Stimulated activated CD8-positive, alpha-beta memory T cell treated with anti-CD3 and anti-CD28 coated beads, Interleukin-2, amount 100 ng/mL, for 1 hour (primary cell): ENCODE measurements around the gene PTGS2.

ENCODE experiments used
- DNase-seq, 2 donors: peaks; one replicate each; pipeline ENCODE4 v3.0.0-alpha.2; 2020; ENCODE audit warnings: low read depth in 2 of 2

Gene PTGS2

GRCh38 chr1:186680245-186681061 is at the start of gene PTGS2:
TSS of gene PTGS2 (minus strand) at chr1:186680423. CDS start at chr1:186680290, 133 bp downstream.
- no peak for DNase-seq

GRCh38 chr1:186722711-186723309 is 42.6 kb upstream of the PTGS2 start:
- DNase-seq, result no peak

DNA sequence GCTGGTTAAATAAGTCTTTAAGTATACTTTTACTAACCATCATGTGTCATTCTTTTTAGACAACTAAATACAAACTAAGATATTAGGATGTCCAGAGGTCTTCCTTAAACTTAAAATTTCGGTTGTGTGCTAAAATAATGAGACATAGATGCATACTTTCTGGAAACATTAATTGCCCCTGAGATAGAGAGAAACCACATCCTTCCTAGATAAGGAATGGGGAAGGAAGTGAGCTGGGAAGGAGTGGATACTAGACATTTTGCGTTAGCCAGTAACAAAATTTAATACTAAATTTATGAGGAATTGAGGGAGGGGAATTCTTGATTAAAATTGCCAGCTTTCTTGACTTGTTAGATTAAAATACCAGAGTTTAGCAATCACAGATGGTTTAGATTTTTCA is 37.1 kb upstream of the PTGS2 start:
- no peak for DNase-seq

GRCh38 chr1:186715887-186716809 is 35.9 kb upstream of the PTGS2 start:
- no peak for DNase-seq

DNA sequence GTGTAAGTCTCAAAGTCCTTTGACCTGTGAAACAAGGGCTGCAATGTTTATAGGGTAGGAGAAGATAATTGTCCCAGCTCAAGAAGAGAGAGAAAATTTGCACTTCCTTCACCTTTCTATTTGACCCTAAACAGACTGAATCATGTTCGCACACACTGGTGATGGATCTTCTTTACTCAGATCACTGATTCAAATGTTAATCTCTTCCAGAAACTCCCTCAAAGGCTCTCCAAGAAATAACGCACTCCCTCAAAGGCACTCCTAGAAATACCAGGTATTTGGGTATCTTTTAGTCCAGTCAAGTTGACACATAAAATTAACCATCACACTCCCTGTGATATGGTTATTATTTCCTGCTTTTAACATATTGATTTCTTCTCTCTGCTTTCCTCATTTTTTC is 30.5 kb upstream of the PTGS2 start:
- DNase-seq, result no peak

DNA sequence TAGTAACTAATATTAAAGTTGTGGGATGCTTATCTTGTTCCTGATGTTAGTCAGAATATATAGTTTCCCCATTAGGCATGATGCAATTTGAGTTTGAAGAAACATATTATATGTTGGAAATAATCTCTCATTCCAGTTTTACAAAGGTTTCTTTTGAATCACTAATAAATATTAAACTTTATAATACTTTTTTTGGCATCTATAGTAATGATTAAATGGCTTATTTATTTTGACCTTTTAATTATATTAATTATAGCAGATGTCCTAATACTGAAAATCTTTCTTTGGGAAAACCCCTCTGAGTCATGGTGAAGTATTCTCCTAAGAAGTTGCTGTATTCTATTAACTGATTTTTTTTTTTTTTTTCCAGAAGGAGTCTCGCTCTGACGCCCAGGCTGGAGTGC is 28.5 kb upstream of the PTGS2 start:
- DNase-seq, result no peak

DNA sequence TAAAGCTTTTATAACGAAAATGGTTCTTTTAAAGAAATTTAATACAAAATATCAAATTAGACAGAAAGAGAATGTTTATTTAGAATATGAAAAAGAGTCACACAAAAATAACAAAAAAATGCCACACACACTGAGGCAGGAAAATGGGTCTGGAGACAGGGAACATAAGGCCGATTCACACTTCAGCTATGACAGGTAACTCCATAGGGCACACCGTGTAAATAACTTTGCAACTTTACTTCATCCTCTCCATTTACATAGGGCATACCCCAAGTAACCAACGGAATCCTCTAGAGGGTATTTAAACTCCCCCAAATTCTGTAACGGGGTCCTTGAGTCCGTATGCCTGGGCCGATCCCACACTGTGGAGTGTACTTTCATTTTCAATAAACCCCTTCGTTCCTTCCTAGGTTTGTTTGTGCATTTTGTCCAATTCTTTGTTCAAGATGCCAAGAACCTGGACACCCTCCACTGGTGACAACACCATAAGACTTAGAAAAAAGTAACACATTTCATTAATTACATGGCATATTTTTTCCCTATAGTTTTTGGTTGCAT is 23.1 kb upstream of the PTGS2 start:
- DNase-seq, result no peak

- no peak for DNase-seq
Measured at GRCh38 chr1:186700722-186701121, 20.5 kb upstream of the PTGS2 start.

- DNase-seq, result no peak
Measured at GRCh38 chr1:186699519-186699918, 19.3 kb upstream of the PTGS2 start.

GRCh38 chr1:186689907-186690306 is 9.7 kb upstream of the PTGS2 start:
- DNase-seq, result no peak

DNA sequence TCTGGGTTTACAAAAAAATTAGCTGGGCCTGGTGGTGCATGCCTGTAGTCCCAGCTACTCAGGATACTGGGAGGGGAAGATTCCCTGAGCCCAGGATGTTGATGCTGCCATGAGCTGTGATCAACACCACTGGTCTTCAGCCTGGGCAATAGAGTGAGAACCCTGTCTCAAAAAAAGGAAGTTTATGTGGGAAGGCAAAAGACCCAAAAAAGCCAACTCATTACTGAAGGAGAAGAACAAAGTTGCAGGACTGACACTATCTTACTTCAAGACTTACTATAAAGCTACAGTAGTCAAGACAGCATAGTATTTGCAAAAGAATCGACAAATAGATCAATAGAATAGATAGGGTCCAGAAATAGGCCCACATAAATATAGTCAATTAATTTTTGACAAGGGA is 9.2 kb upstream of the PTGS2 start:
- no peak for DNase-seq

DNA sequence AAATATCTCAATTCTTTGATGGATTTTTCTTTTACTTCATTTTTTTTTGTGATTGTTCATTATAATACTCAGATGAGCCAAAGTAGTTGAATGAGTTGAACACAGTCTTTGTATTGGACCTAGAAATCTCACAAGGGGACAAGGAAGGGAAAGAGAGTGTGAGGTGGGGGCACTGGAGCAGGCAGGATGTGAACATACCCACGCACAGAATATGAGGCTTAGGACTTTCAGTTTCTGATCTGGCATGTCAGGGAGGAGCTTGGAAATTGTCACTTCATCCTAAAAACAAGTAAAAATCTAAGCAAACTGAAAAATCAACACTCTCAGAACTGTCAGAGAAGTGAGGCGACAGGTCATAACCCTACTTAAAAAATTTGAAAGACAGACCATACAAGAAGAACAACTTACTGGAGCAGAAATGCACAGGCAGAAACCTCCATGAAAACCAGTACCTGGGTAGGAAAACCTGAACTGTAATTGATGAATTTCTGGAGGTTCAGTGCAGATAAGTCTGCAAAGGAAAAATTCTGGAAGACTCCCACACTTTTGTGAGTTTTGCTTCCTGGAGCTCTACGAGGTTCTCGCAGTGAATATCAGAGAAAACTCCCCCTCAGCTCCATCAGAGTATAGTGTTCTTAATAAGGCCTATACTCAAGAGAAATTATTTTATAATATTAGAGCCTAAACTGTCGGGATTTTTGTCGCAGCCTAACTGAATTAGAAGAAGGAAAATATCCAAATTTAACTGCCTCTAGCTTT is 3.6 kb upstream of the PTGS2 start:
- DNase-seq, result no peak

DNA sequence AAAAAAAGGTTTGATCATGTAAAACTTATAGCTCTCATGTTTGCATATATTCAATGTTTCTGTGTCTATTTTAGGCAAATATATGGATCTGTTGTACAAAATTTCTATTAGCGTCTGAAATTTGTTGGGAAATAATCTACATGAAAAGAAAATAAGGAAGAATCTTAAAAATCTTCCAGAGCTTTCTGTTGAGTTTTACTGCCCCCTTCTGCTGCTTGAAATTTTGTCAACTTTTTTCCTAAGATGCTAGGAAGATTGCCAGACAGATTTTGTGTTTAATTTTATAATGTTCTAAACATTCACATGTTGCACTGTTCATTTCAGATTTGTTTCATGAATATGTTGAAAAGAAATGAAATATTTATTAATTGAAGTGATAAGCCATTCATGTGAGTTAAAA is 2.5 kb upstream of the PTGS2 start:
- no peak for DNase-seq

GRCh38 chr1:186681801-186682200 is 1.6 kb upstream of the PTGS2 start:
- no peak for DNase-seq

- no peak for DNase-seq
Measured at GRCh38 chr1:186681121-186681520, 898 bp upstream of the PTGS2 start.

DNA sequence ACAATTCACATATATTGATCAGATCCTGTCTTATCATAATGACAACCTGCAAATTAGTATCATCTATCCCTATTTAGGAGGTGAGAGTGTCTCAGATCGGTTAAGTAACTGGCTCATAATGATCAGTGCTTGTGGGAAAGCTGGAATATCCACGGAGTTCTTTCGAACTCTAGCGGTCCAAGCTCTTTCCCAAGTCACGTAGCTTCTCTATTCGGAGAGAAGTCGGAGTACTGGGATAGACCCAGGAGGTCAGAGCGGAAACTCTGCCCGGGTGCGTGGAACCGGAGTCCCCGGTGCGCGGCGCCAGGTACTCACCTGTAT is 339 bp downstream of the PTGS2 start:
- DNase-seq, result no peak

DNA sequence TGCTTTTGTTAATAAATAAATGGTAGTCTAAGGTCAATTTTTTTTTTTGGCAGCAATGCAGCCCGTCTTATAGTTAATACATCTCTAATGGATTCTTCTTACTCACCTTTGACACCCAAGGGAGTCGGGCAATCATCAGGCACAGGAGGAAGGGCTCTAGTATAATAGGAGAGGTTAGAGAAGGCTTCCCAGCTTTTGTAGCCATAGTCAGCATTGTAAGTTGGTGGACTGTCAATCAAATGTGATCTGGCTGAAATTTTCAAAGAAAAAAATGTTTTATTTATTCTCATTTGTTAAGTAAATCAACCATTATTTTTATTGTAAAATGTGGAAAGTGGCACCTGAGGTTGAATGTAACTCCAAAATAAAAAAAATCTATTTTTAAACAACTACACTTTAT is 2.1 kb downstream of the PTGS2 start:
- DNase-seq, result no peak

DNA sequence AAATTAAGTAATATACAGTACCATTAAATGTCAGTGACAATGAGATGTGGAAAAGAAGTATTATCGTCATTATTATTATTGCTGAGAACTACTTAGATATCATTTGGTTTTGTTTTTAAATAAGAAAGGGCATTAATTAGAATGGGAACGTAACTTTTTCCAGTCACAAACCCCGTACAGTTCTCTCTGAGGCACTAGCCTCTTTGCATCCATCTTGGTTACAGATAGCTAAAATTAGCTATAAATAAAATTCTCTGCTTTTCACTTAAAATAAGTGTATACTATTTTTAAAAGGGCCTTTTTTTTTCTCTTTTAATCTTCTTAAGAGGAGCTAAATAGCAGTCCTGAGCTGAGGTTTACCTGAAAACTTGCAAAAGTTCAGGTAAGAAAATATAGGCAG is 7.6 kb downstream of the PTGS2 start:
- no peak for DNase-seq

DNA sequence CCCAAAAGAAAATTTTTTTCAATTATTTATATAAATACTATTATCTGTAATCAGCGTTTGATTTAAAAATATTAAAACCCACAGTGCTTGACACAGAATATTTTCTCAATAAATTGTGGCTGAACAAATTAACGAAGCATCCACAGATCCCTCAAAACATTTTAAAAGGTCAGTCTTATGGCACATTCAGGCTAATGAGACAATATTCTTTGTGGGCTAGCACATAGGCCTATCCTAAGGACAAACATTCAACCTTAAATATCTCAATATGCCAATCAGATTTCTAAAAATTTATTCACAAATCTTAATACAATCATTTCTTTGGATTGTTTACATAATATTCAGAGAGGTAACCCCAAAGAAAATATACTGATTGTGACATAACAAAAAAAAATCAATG is 8.1 kb downstream of the PTGS2 start:
- DNase-seq, result no peak

DNA sequence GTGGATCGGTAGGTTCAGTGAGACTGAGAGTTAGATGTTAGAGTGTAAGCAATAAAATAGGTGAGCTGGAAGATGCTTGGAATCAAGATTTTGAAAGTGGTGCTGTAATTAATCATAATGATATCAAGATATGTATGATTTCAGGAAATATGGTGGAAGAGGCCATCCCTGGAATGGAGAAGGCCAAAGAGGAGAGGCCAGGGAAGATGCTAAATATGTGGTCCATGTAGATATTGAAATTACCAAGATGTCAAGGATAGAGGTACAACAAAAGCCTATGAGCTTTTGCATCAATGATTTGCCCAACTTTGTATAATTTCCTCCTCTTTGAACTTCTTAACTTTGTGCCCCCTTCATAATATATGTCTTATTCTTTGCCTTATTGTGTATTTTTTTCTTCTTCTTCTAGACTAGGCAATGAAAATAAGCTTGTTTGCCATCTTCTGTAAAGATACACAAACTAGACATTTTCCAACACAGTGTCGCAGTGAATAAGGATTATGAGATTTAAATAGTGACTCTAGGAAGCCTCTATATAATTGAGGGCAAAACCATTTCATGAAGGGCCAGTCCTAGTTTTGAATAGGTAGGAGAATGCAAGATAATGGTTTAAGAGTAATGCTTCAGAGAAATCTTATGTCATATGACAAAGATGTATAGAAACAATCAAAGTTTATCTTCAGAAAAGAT is 8.9 kb downstream of the PTGS2 start:
- DNase-seq, result no peak
